Measurements from ENCODE around the gene TRPM7.

GRCh38 chr15:50681467-50681866, 5.1 kb downstream of the TRPM7 start:
- TF ChIP-seq SKI (IDR thresholded peaks at IDR 0.05; ENCODE audit: partially characterized antibody) (no peak), RAD21 (CRISPR knock-in tag; IDR thresholded peaks at IDR 0.05) (no peak), PRDM10 (CRISPR knock-in tag; IDR thresholded peaks at IDR 0.05; ENCODE audit: low read depth) (no peak), POLR2AphosphoS5 (IDR thresholded peaks at IDR 0.05; ENCODE audit: low read depth, low read length) (no peak), TFE3 (CRISPR knock-in tag; IDR thresholded peaks at IDR 0.05) (no peak)
